Glomerular visceral epithelial cell (primary cell): Measurements from ENCODE around the gene VWF.
A peak's percentile ranks its signal among the peaks of the same experiment; 100 is the strongest.

Experiments used
- DNase-seq: peaks from one replicate; pipeline ENCODE4 v3.0.0-alpha.2; 2016; ENCODE audit errors: extremely low spot score

The VWF gene

GRCh38 chr12:5984873-5985272, 139.6 kb downstream of the VWF start:
- DNase-seq, result no peak

GRCh38 chr12:5982106-5982505, 142.4 kb downstream of the VWF start:
- no peak for DNase-seq

- no peak for DNase-seq
Observed at GRCh38 chr12:5977556-5977955, 146.9 kb downstream of the VWF start.

- no peak for DNase-seq
Observed at GRCh38 chr12:5976711-5977110, 147.8 kb downstream of the VWF start.

- DNase-seq, result no peak
Observed at GRCh38 chr12:5976196-5976595, 148.3 kb downstream of the VWF start.

GRCh38 chr12:5973461-5974115, 150.9 kb downstream of the VWF start:
- DNase-seq, result no peak

- no peak for DNase-seq
Observed at GRCh38 chr12:5972387-5972786, 152.1 kb downstream of the VWF start.

GRCh38 chr12:5971194-5971850, 153.1 kb downstream of the VWF start:
- DNase-seq, result no peak

GRCh38 chr12:5969974-5970690, 154.3 kb downstream of the VWF start:
- no peak for DNase-seq

- DNase-seq, result no peak
Observed at GRCh38 chr12:5969156-5969973, 155.1 kb downstream of the VWF start.

- no peak for DNase-seq
Observed at GRCh38 chr12:5967645-5968415, 156.6 kb downstream of the VWF start.

GRCh38 chr12:5966486-5967095, 157.9 kb downstream of the VWF start:
- DNase-seq, result no peak

- DNase-seq, result peak; percentile 47
Observed at GRCh38 chr12:5965950-5966383, 158.5 kb downstream of the VWF start.

- DNase-seq, result peak; percentile 24
Observed at GRCh38 chr12:5964913-5965900, 159.3 kb downstream of the VWF start.

GRCh38 chr12:5963515-5963914, 161.0 kb downstream of the VWF start:
- no peak for DNase-seq

GRCh38 chr12:5960783-5961182, 163.7 kb downstream of the VWF start:
- DNase-seq, result no peak

- DNase-seq, result no peak
Observed at GRCh38 chr12:5956987-5957386, 167.5 kb downstream of the VWF start.

GRCh38 chr12:5954661-5955060, 169.8 kb downstream of the VWF start:
- DNase-seq, result no peak

GRCh38 chr12:5953835-5954586, 170.5 kb downstream of the VWF start:
- DNase-seq, result no peak
